ENCODE results near the gene EDC3.
"Not testable (repeated sequence)": the region's sequence is repeated elsewhere in the genome, so short reads cannot be mapped to it uniquely, and the experiment has no call there.

Gene EDC3

DNA sequence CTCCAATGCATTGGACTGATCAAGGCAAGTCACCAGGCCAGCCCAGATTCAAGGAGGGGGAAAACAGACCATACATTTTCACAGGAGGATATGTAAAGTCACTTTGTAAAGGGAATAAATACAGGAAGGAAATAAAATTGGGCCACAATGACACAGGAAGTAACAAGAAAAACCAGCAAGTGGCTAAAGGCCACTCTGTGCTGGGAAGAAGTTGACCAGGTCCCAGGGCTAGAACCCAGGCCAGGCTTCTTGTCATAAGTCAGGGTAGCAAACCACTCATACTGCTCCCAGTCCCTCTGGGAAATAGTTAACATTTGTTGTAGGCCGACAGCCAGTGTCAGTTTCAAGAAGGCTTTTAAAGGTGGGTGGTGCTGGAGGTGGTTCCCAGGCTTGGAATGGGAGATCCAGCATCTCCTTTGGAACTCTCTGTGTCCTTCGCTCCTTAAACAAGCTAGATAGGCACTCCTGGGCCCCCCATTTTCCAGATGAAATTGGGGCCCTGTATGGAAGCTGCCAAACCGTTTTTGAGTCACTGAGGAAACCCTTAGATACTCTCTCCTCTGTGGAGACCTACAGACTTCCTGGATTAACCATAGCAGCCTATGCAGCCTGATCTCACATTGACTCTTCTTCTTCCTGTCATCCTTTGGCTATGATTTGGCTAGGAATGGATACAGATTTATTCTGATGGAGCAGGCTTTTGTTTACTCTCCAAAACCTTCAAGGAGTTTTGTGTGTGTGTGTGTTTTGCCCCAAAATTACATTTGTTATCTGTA, 14.7 kb upstream of the EDC3 start:
- FAIRE-seq (no peak), DNase-seq (ENCODE audit: insufficient read length, low spot score) (no peak)

GRCh38 chr15:74709892-74710291, 14.1 kb upstream of the EDC3 start:
- FAIRE-seq (no peak), DNase-seq (ENCODE audit: insufficient read length, low spot score) (no peak)

- FAIRE-seq (no peak), DNase-seq (ENCODE audit: insufficient read length, low spot score) (no peak)
These were observed 13.2 kb upstream of the EDC3 start for GRCh38 chr15:74709011-74709410.

- FAIRE-seq (no peak), DNase-seq (ENCODE audit: insufficient read length, low spot score) (no peak)
These were observed 984 bp upstream of the EDC3 start for GRCh38 chr15:74696808-74697207.

DNA sequence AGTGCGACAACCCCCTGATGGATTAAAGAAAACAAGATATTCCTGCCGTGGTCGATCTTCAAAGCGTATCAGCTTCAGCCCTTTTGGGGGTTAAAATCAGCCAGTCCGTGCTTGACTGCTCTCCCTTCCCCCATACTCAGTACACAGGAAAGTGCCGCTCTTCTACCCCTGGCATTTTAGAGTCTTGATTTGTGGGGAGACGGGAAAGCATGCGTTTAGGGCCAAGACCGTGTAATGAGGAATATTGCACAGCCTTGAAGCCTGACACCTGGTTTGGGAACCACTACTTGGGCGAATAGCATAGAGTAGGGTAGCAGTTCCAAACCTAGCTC, 540 bp upstream of the EDC3 start:
- FAIRE-seq: no peak
- DNase-seq (ENCODE audit: insufficient read length, low spot score): no peak

DNA sequence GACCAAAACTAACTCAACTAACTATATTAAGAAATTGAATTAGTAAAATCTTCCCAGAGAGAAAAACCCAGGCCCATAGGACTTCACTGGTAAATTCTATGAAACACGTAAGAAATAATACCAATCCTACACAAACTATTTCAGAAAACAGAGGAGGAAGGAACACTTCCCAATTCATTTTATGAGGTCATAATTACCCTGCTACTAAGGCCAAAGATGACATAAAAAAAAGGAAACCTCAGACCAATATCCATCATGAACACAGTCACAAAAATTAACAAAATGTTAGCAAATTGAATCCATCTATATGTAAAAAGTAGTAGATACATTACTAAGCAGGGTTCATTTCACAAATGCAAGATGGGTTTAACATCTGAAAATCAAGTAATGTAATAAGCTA, 3.5 kb downstream of the EDC3 start:
- DNase-seq (ENCODE audit: insufficient read length, low spot score) (no peak), FAIRE-seq (no peak)

GRCh38 chr15:74683758-74684157, 12.1 kb downstream of the EDC3 start:
- FAIRE-seq: no peak
- DNase-seq (ENCODE audit: insufficient read length, low spot score): no peak

GRCh38 chr15:74682954-74683353, 12.9 kb downstream of the EDC3 start:
- no peak for FAIRE-seq
- DNase-seq (ENCODE audit: insufficient read length, low spot score): no peak

DNA sequence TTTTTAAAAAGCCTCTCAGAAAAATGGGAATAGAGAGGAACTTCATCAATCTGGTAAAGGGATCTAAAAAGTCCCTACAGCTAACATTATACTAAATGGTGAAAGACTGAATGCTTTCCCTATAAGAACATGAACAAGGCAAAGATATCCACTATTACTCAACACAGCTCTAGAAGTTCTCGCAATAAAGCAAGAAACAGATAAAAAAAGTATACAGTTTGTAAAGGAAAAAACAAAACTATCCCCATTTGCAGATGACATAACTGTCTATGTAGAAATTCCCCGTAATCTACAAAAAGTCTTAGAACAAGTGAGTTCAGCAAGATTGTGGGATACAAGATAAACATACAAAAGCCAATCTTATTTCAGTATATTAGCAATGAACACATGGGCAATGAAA, 15.4 kb downstream of the EDC3 start:
- DNase-seq (ENCODE audit: insufficient read length, low spot score) (no peak), FAIRE-seq (no peak)

DNA sequence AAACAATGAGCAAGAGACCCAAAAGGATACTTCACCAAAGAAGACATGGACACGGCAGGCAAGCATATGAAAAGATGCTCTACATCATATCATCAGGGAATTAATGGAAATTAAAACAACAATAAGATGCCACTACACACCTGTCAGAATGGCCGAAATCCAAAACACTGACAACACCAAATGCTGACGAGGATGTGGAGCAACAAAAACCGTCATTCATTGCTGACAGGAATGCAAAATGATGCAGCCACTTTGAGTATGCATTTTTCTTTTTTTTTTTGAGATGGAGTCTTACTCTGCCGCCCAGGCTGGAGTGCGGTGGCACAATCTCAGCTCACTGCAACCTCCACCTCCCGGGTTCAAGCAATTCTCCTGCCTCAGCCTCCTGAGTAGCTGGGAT, 19.0 kb downstream of the EDC3 start:
- FAIRE-seq (no peak), DNase-seq (ENCODE audit: insufficient read length, low spot score) (no peak)

- DNase-seq (ENCODE audit: insufficient read length, low spot score): no peak
- FAIRE-seq: no peak
These were observed 21.7 kb downstream of the EDC3 start for GRCh38 chr15:74674161-74674560.

DNA sequence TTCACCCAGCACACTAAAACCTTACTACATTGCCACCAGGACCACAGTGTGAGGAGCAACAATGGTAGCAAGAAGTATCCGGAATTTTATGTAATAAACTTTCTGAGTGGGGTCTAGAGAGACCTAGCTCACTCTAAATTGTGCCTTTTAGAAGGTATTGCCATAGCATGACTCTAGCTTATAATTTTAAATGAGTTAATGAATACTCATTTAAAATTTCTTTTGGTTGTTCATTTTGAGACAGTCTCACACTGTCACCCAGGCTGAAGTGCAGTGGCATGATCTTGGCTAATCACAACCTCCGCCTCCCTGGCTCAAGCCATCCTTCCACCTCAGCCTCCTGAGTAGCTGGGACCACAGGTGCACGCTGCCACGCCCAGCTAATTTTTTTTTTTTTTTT, 26.2 kb downstream of the EDC3 start:
- no peak for DNase-seq (ENCODE audit: insufficient read length, low spot score)
- no peak for FAIRE-seq

DNA sequence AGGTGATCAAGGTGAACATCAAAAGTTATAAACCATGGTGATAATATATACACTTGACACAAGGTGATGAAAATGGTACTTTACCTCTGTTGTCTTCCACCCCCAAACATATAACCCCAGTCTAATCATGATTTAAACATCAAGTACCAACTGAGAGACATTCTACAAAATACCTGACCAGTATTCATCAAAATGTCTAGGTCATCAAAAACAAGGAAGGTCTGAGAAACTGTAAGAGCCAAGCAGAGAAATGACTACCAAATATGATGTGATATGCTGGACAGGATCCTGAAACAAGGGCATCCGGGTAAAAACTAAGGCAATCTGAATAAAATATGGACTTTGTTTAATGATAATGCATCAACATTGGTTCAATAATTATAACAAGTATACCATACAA, 27.8 kb downstream of the EDC3 start:
- no peak for DNase-seq (ENCODE audit: insufficient read length, low spot score)
- no peak for FAIRE-seq

DNA sequence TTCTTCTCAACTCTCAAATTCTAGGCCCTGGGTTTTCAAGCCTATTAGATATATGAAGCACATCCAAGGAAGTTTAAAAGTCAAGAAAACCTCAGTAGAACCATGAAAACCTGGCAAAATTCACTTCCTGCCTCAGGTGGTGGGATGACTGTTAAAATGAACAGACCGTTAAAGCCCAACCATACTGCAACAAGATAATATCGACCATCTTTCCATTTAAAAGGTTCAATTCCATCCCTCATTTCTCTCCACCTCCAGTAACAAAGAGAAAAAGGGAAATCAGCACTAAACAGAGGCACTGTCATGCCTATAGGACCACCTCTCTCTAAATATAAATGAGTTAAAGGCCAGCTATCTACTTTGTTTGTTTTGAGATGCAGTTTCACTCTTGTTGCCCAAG, 31.2 kb downstream of the EDC3 start:
- no peak for DNase-seq (ENCODE audit: insufficient read length, low spot score)

DNA sequence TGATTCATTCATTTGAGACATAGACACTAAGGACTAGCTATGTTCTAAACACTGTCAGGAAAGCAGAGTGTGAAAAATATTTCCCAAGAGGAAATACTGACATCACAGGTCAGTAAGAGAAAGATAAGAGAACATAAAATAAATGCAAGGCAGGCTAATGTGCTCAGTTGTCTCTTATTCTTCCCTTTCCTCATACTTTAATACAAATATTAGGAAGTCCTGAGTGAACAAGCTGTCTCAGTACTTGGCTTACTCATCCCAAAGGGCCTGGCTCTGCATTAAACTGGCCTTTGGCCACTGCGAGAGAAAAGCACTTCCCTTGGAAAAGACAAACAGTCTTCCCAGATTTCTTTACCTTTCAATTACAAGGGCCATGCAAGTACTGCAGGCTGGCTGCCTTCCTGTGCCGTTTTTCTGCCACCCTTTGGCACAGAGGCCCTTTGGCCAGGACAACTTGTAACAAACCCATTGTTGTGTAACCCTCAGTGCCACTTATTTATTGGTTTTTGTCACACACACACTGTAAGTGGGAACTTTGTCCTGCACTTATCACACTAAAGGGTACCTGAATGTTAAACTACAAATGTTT, 31.7 kb downstream of the EDC3 start:
- DNase-seq (ENCODE audit: insufficient read length, low spot score) (no peak), FAIRE-seq (no peak)

More for the DNA sequence above, 31.2 kb downstream of the EDC3 start:
- no peak for FAIRE-seq

DNA sequence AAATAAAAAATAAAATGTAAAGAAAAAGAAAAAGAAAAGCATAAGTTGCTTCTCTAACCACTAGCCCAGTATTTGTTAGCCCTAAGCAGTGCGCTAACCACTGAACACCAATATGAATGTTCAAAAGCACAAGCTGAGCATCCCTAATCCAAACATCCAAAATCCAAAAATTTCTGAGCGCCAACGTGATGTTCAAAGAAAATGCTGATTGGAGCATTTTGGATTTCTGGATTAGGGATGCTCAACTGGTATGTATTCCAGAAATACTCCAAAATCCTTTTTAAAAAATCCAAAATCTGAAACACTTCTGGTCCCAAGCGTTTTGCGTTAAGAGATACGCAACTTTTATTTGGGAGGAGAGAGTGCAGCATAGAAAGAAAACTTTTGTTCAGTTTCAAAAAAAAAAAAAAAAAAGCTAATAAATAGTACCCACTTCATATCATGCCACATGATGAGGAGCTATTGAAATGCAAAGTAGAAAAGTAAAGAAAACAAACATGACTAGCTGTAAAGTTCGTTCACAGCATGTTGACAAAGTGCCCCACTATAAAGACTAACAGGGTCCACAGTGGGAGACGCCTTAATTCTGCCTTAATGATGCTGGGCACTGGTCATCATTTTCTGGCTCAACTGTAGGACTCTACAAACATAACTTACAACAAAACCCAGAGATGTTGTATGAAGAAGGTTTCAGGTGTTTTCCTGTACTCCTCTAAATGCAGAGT, 32.4 kb downstream of the EDC3 start:
- FAIRE-seq: no peak
- no peak for DNase-seq (ENCODE audit: insufficient read length, low spot score)

- FAIRE-seq: no peak
These were observed 33.6 kb downstream of the EDC3 start for GRCh38 chr15:74662064-74662860.

DNA sequence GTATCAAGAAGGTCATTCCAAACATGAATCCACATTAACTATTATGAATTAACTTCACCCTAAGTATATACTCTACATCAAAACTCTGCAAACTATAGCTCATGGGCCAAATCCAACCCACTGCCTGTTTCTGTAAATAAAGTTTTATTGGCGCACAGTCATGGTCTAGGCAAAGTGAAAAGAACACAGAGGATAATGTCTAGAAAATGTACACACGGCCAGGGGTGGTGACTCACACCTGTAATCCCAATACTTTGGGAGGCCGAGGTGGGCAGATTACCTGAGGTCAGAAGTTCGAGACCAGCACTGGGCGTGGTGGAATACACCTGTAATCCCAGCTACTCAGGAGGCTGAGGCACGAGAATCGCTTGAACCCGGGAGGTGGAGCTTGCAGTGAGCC, 34.5 kb downstream of the EDC3 start:
- FAIRE-seq; DNase-seq (ENCODE audit: insufficient read length, low spot score): not testable (repeated sequence)

More at GRCh38 chr15:74662064-74662860, 33.6 kb downstream of the EDC3 start:
- no peak for DNase-seq (ENCODE audit: insufficient read length, low spot score)

DNA sequence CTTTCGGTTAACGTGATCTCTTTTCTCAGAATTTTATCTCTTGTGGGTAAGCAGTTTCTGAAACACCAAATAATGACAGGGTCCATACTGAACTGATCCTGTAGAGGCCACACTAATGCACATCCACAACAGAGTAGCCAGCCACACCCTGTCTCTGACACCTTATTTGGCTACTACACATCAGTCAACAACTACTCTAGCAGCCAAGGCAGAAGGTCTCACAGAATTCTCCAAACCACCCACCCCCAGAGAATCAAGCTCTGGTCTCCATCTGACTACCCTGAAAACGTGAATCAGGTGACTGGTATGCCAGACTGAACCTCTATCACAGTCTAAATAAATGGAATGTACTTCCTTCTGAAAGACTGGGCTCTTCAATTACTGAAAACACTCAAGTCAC, 38.0 kb downstream of the EDC3 start:
- FAIRE-seq (no peak), DNase-seq (ENCODE audit: insufficient read length, low spot score) (no peak)

GRCh38 chr15:74656935-74657535, 38.8 kb downstream of the EDC3 start:
- no peak for DNase-seq (ENCODE audit: insufficient read length, low spot score)
- FAIRE-seq: no peak

GRCh38 chr15:74655424-74655823, 40.4 kb downstream of the EDC3 start:
- no peak for FAIRE-seq

More at GRCh38 chr15:74655424-74655823, 40.4 kb downstream of the EDC3 start:
- DNase-seq (ENCODE audit: insufficient read length, low spot score): no peak
